GM12875 (cell line): ENCODE results near the gene DVL2.

Source experiments
- H3K4me3 ChIP-seq: one replicate; pipeline ENCODE4 v1.5.1; 2011; ENCODE audit warnings: low read depth, low read length, control low read depth
- CTCF ChIP-seq: IDR thresholded peaks from 2 replicates; pipeline ENCODE4 v1.5.1; 2011; ENCODE audit warnings: low read depth, mild to moderate bottlenecking, control low read depth, inconsistent platforms, low read length, moderate library complexity, borderline replicate concordance; ENCODE audit not compliant: insufficient read depth

The DVL2 gene

GRCh38 chr17:7260651-7261378 lies 26.5 kb upstream of the DVL2 start:
- H3K4me3 ChIP-seq, result peak overlapping the region; percentile 40
- TF ChIP-seq CTCF, result no peak

GRCh38 chr17:7260151-7260550 lies 25.8 kb upstream of the DVL2 start:
- H3K4me3 ChIP-seq, result no peak overlapping the region
- no peak for TF ChIP-seq CTCF

GRCh38 chr17:7259555-7259889 lies 25.2 kb upstream of the DVL2 start:
- no peak for TF ChIP-seq CTCF
- no peak overlapping the region for H3K4me3 ChIP-seq

- no peak for TF ChIP-seq CTCF
- H3K4me3 ChIP-seq, result no peak overlapping the region
Observed at GRCh38 chr17:7258731-7259554, 24.6 kb upstream of the DVL2 start.

GRCh38 chr17:7256766-7257456 lies 22.6 kb upstream of the DVL2 start:
- no peak overlapping the region for H3K4me3 ChIP-seq
- TF ChIP-seq CTCF, result no peak

GRCh38 chr17:7254511-7254910 lies 20.2 kb upstream of the DVL2 start:
- no peak overlapping the region for H3K4me3 ChIP-seq
- TF ChIP-seq CTCF, result no peak

GRCh38 chr17:7253082-7253481 lies 18.8 kb upstream of the DVL2 start:
- H3K4me3 ChIP-seq, result peak overlapping the region; percentile 71
- no peak for TF ChIP-seq CTCF
